ENCODE measurements around the gene RPS3A.
"Not testable (repeated sequence)": the region's sequence is repeated elsewhere in the genome, so short reads cannot be mapped to it uniquely, and the experiment has no call there.

RPS3A gene

DNA sequence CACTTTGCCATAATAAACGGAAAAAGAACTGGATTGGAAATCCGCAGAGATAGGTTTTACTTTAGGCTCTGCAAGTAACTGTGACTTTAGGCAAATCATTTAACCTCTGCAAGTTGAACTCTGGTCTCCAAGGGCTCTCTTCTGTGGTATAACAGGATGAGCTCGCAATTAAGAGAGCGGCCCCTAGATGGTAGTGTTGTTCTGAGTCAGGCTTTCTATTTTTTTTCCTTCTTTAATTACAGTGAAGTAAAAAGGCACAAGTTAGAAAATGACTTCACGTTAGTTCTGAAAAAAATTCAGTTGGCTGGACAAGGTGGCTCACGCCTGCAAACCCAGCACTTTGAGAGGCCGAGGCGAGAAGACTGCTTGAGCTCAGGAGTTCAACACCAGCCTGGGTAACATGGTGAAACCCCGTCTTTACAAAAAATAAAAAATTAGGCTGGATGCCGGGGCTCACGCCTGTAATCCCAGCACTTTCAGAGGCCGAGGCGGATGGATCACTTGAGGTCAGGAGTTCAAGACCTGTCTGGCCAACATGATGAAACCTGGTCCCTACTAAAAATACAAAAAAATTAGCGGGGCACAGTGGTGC, 18.0 kb downstream of the RPS3A start:
- DNase-seq, result peak; percentile 22

DNA sequence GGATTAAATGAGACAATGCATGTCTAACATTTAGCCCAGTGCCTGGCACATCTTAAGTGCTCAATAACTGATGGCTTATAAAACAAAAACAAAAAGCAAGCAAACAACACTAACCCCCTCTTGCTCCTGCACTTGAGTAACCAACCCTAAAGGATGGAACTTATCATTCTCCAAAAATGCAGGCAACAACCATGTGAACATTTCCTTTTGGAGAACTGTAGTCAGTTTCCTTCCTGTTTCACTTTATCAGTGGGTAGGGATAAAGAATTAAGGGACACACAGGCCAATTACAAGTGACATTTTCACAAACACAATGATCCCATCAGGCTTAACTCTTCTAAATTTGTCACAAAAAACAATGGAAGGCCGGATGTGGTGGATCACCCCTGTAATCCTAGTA, 30.4 kb downstream of the RPS3A start:
- no peak for DNase-seq

DNA sequence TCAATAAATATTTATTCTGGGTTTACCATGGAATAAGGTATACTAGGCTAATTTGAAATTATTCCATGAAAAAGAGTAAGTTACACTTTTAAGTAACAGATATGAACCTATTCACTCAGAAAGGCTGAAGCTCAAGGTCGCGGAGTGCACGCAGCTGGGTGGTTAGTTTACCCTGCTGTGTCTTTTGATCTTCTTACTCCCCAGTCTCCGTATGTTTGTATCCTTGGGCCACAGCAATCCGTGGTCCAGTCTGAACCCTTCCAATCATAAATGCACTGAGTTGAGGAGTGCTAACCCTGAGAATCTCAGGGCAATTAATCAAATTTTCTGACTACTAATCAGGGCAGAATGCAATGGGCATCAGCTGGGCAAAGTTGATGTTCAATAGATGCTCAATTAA, 33.9 kb downstream of the RPS3A start:
- no peak for DNase-seq

- not testable (repeated sequence) for DNase-seq
Measured at GRCh38 chr4:151136048-151136447, 36.6 kb downstream of the RPS3A start.

GRCh38 chr4:151139814-151140213, 40.4 kb downstream of the RPS3A start:
- DNase-seq, result no peak

GRCh38 chr4:151142758-151143157, 43.3 kb downstream of the RPS3A start:
- no peak for DNase-seq

DNA sequence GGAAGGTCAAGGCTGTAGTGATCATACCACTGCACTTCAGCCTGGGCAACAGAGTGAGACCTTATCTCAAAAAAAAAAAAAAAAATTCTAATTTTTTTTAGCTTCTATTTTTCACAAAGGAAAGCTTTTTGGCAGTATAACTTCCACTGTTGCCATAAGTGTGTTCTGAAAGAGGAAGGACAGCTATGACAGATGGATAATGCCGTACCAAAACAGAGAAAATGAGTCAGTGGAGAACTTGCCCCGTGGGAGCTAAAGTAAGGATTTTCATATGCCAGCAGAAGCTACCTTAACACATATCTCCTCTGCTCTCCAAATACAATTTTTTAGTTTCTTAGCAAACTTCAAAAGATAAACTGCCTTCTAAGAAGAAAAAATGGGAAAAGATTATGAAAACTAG, 43.7 kb downstream of the RPS3A start:
- DNase-seq, result no peak

- no peak for DNase-seq
Measured at GRCh38 chr4:151143811-151144210, 44.4 kb downstream of the RPS3A start.

GRCh38 chr4:151144329-151145072, 45.1 kb downstream of the RPS3A start:
- no peak for DNase-seq

DNA sequence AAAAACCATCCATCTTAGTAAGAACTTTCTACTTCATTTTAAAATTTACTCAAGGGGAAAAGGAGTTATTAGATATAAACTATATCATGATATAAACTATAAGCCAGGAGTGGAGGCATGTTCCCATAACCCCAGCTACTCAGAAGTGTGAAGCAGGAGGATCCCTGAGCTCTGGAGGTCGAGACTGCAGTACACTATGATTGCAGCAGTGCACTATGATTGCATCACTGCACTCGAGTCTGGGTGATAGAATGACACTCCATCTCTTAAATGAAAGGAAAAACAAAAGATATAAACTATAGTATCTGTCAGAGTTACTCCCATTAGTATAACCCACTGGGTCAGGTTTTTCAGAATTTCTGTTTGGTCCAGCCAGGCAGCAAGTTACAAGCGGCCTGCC, 47.6 kb downstream of the RPS3A start:
- no peak for DNase-seq

- DNase-seq, result no peak
Measured at GRCh38 chr4:151148261-151148660, 48.8 kb downstream of the RPS3A start.

DNA sequence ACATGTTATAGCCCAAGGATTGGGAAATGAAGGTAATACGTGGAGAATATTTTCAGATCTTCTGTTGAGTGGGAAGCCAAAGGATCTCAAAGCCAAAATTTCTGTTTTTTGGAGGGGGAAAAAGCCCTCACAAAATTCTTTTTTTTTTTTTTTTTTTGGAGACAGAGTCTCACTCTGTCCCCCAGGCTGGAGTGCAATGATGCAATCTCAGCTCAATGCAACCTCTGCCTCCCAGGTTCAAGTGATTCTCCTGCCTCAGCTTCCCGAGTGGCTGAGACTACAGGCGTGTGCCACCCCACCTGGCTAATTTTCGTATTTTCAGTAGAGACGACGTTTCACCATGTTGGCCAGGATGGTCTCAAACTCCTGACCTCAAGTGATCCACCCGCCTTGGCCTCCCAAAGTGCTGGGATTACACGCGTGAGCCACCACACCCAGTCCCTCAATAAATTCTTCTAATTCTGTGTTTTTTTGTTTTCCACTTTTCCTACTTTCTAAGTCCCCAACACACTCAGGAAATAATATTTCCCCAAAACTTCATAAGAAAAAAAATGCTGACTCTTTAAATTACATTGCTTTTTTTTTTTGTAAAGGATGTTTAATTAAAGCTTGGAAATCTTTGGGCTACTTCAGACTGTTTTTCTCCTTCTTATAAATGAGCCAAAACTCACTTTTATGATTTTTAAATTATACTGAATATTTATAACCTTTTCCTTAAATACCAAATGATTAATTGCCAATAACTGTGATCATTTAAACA, 51.6 kb downstream of the RPS3A start:
- DNase-seq, result no peak

- no peak for DNase-seq
Measured at GRCh38 chr4:151152028-151152427, 52.6 kb downstream of the RPS3A start.

DNA sequence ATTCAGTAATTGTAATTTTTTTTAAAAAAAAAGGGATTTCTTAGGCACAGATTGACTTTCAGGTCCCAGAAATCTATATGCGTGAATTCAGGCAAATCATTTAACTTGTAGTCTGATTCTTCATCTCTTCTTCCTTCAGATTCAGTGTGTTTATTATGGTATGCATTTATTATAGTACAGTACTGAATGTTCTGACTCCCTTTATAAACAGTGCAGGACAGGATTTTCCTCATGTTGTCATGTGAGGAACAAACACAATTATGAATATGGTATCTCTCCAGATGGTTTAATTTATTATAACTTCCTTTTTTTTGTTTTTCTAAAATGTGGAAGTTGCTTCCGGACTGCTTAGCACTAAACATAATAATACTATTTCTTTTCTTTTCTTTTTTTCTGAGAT, 54.2 kb downstream of the RPS3A start:
- DNase-seq, result no peak
